ENCODE measurements around the gene TDP1. TPM values are rescaled to one million over a fixed set of nuclear protein-coding genes. Genes with fewer than 3 reads are reported as not detected.

TDP1 gene
- total RNA-seq, 1 donor from 2014 or later: 54.3 TPM

DNA sequence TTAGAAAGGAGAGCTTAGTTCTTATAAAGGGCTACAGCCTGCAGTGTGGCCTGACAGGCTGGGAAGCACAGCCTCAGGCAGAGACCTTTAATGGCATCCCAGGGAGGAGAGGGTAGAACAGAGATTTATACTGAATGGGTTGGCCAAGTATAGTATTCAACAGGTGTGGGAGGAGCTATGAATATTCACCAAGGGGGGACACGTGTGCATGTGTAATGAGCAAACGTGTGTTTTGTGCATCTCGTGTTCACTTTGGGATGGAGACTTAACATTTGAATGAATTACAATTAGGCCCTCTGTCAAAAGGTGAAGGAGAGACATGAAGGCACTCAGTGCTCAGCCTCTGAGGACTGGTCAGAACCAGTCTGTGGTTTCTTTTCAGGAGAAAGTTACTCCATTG, 5.2 kb downstream of the TDP1 start:
- no peak overlapping the region for H3K4me3 Mint-ChIP-seq
- H3K27me3 Mint-ChIP-seq (ENCODE audit: low read depth): no peaks in the 10 kb centered on the region
- H3K27ac Mint-ChIP-seq (ENCODE audit: unreplicated experiment): no peak overlapping the region

DNA sequence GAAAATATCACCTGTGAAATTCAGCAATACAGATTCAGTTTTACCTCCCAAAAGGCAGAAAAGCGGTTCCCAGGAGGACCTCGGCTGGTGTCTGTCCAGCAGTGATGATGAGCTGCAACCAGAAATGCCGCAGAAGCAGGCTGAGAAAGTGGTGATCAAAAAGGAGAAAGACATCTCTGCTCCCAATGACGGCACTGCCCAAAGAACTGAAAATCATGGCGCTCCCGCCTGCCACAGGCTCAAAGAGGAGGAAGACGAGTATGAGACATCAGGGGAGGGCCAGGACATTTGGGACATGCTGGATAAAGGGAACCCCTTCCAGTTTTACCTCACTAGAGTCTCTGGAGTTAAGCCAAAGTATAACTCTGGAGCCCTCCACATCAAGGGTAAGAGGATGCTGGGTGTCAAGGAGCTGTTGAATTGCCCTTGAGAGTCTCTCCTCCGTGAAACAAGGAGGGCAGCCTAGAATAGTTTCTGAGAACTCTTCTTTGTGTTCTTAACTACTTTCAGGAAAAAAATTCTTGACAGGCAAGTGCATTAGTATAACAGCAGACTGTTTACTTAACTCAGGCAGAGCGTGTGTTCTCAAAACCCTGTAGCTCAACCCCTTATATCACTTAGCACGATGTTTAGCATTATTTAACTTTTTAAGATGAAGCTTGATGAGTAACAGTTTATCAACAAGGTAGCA, 7.7 kb downstream of the TDP1 start:
- Mint-ChIP-seq H3K4me3 (no peak overlapping the region), H3K36me3 (ENCODE audit: low read depth) (peaks cover 4% of the 10 kb centered on the region)
- DNase-seq (ENCODE audit: low read depth, low spot score): no peak

More for the DNA sequence above, 5.2 kb downstream of the TDP1 start:
- TF ChIP-seq, protein P1, sequence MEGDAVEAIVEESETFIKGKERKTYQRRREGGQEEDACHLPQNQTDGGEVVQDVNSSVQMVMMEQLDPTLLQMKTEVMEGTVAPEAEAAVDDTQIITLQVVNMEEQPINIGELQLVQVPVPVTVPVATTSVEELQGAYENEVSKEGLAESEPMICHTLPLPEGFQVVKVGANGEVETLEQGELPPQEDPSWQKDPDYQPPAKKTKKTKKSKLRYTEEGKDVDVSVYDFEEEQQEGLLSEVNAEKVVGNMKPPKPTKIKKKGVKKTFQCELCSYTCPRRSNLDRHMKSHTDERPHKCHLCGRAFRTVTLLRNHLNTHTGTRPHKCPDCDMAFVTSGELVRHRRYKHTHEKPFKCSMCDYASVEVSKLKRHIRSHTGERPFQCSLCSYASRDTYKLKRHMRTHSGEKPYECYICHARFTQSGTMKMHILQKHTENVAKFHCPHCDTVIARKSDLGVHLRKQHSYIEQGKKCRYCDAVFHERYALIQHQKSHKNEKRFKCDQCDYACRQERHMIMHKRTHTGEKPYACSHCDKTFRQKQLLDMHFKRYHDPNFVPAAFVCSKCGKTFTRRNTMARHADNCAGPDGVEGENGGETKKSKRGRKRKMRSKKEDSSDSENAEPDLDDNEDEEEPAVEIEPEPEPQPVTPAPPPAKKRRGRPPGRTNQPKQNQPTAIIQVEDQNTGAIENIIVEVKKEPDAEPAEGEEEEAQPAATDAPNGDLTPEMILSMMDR (conservative IDR thresholded peaks at IDR 0.05): no peak
- no peak for DNase-seq (ENCODE audit: low read depth, low spot score)
- H3K9me3 Mint-ChIP-seq: no peaks in the 10 kb centered on the region
- peaks cover 26% of the 10 kb centered on the region for H3K4me1 Mint-ChIP-seq
- H3K36me3 Mint-ChIP-seq (ENCODE audit: low read depth): peaks cover 4% of the 10 kb centered on the region

GRCh38 chr14:89965839-89966238, 10.1 kb downstream of the TDP1 start:
- Mint-ChIP-seq H3K27me3 (ENCODE audit: low read depth) (no peaks in the 10 kb centered on the region), H3K36me3 (ENCODE audit: low read depth) (peaks cover 3% of the 10 kb centered on the region), H3K4me3 (no peak overlapping the region), H3K9me3 (no peaks in the 10 kb centered on the region), H3K27ac (ENCODE audit: unreplicated experiment) (no peak overlapping the region), H3K4me1 (peaks cover 4% of the 10 kb centered on the region)
- TF ChIP-seq, protein P1 (conservative IDR thresholded peaks at IDR 0.05): no peak
- DNase-seq (ENCODE audit: low read depth, low spot score): no peak

More for the DNA sequence above, 7.7 kb downstream of the TDP1 start:
- H3K27ac Mint-ChIP-seq (ENCODE audit: unreplicated experiment): peak overlapping the region; percentile 24
- no peaks in the 10 kb centered on the region for H3K27me3 Mint-ChIP-seq (ENCODE audit: low read depth)
- H3K4me1 Mint-ChIP-seq: peaks cover 9% of the 10 kb centered on the region
- H3K9me3 Mint-ChIP-seq: no peaks in the 10 kb centered on the region
- TF ChIP-seq, protein P1 (conservative IDR thresholded peaks at IDR 0.05): no peak

GRCh38 chr14:89973234-89973823, 17.6 kb downstream of the TDP1 start:
- peaks cover 5% of the 10 kb centered on the region for H3K36me3 Mint-ChIP-seq (ENCODE audit: low read depth)
- no peaks in the 10 kb centered on the region for H3K9me3 Mint-ChIP-seq
- no peak overlapping the region for H3K27ac Mint-ChIP-seq (ENCODE audit: unreplicated experiment)
- TF ChIP-seq, protein P1 (conservative IDR thresholded peaks at IDR 0.05): peak; percentile 91
- no peak overlapping the region for H3K4me3 Mint-ChIP-seq
- no peaks in the 10 kb centered on the region for H3K4me1 Mint-ChIP-seq
- no peaks in the 10 kb centered on the region for H3K27me3 Mint-ChIP-seq (ENCODE audit: low read depth)
- DNase-seq (ENCODE audit: low read depth, low spot score): peak; percentile 66

GRCh38 chr14:89977668-89978067, 21.9 kb downstream of the TDP1 start:
- H3K27ac Mint-ChIP-seq (ENCODE audit: unreplicated experiment): no peak overlapping the region
- TF ChIP-seq, protein P1 (conservative IDR thresholded peaks at IDR 0.05): no peak
- no peaks in the 10 kb centered on the region for H3K9me3 Mint-ChIP-seq
- H3K36me3 Mint-ChIP-seq (ENCODE audit: low read depth): peaks cover 4% of the 10 kb centered on the region
- DNase-seq (ENCODE audit: low read depth, low spot score): no peak
- no peak overlapping the region for H3K4me3 Mint-ChIP-seq
- no peaks in the 10 kb centered on the region for H3K27me3 Mint-ChIP-seq (ENCODE audit: low read depth)
- H3K4me1 Mint-ChIP-seq: no peaks in the 10 kb centered on the region

Measured in neural crest cell (in vitro differentiated cells).